A549 treated with AZD2906 at 1 μM for 4 hours (cell line): Measurements from ENCODE around the gene TRAF3. TPM values are rescaled to one million over a fixed set of nuclear protein-coding genes. Genes with fewer than 3 reads are reported as not detected.

ENCODE experiments used
- total RNA-seq: library from RNA; stranded (reverse); fragments of 200-300 nt; extraction: Qiagen RNA extraction; gene quantifications from 5 replicates; pipeline ENCODE4 v1.2.3, GENCODE V29; 2022

The TRAF3 gene
- 15.8 to 19.2 TPM (median 18.1 TPM) in 5 replicates for total RNA-seq

GRCh38 chr14:102776761-102777710, at the start of gene TRAF3:
Gene TRAF3, plus strand, starts transcription at chr14:102777449. Its CDS starts 92,753 bp downstream, at chr14:102870202.

GRCh38 chr14:102922490-102923200, 145.4 kb downstream of the TRAF3 start, which contains the start of gene AMN:
Gene AMN, plus strand, starts transcription at chr14:102922663. Its CDS starts 26 bp downstream, at chr14:102922689.

Other genes starting within 250 kb of the TRAF3 start
- 29.7 to 44.8 TPM (median 39.7 TPM) in 5 replicates for gene RCOR1, start 184.8 kb upstream of the TRAF3 start, total RNA-seq
- gene AMN, start 145.2 kb downstream of the TRAF3 start, total RNA-seq: 0.14 to 0.48 TPM (median 0.28 TPM) in 5 replicates